Measurements from ENCODE around the gene TSHZ2. TPM values are rescaled to one million over a fixed set of nuclear protein-coding genes. Genes with fewer than 3 reads are reported as not detected.

Gene TSHZ2
- total RNA-seq, 4 donors from 2014 or later, result 35.6 to 83.5 (median 48.8) TPM

DNA sequence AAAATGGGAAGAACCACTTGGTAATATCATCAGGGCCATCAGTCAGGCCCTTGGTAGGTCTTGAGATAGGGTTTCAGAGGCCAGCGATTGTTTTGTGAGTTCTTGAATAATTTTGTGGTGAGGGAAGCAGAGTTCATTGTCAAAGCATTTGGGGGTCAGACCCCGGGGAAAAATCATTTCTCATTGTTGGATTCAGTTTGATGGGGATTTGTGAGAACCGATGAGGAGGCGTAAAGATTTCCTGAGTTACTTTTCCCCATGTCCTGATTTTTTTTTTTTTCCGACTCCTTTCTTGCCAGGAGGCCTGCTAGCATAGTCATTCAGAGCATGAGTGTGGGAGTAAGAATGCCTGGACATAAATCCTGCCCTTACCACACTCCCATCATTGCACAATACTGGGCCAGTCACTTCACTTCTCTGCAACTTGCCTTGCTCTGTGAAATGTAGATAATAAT lies 60.3 kb downstream of the TSHZ2 start:
- ATAC-seq (ENCODE audit: low FRiP score) (peak; percentile 91), DNase-seq (ENCODE audit: low spot score) (no peak)
- TF ChIP-seq, protein P1, sequence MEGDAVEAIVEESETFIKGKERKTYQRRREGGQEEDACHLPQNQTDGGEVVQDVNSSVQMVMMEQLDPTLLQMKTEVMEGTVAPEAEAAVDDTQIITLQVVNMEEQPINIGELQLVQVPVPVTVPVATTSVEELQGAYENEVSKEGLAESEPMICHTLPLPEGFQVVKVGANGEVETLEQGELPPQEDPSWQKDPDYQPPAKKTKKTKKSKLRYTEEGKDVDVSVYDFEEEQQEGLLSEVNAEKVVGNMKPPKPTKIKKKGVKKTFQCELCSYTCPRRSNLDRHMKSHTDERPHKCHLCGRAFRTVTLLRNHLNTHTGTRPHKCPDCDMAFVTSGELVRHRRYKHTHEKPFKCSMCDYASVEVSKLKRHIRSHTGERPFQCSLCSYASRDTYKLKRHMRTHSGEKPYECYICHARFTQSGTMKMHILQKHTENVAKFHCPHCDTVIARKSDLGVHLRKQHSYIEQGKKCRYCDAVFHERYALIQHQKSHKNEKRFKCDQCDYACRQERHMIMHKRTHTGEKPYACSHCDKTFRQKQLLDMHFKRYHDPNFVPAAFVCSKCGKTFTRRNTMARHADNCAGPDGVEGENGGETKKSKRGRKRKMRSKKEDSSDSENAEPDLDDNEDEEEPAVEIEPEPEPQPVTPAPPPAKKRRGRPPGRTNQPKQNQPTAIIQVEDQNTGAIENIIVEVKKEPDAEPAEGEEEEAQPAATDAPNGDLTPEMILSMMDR (IDR thresholded peaks at IDR 0.05), result no peak

DNA sequence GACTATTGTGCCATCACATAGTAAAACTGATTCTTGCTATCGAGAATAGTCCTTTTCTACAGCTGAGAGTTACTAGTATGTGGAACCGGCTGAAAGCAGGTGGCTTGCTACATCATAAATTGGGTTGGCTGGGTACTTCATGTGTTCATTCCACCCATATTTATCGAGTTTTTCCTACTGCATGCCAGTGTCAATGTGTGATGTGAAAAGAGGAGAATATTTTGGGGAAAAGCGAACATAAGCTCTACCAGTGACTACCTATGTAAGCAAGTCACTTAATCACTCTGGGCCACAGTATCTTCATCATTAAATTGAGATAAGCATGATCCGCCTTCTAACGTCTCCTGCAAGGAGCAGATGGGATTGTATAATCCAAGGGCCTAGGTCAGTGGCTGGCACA lies 61.0 kb downstream of the TSHZ2 start:
- no peak for DNase-seq (ENCODE audit: low spot score)
- ATAC-seq (ENCODE audit: low FRiP score), result no peak
- TF ChIP-seq, protein P1 (IDR thresholded peaks at IDR 0.05), result no peak

DNA sequence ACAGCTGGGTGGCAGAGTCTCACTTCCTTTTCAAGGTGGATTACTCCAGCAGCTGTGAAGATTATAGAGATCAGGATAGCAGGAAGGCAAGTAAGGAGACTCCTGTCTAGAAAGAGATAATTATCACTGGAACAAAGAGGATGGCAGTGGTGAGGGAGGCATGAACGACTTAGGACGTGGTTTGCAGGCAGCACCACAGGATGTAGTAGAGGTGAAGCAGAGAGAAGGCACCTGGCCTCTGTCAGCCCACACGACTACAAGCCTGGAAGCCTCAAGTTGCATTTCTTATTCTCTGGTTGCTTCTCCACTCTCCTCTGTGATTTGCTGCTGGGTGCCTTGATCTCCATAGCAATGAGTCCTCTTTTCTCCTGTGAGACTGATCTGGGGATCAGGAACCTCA lies 62.7 kb downstream of the TSHZ2 start:
- DNase-seq (ENCODE audit: low spot score), result no peak
- TF ChIP-seq, protein P1 (IDR thresholded peaks at IDR 0.05), result no peak
- no peak for ATAC-seq (ENCODE audit: low FRiP score)

DNA sequence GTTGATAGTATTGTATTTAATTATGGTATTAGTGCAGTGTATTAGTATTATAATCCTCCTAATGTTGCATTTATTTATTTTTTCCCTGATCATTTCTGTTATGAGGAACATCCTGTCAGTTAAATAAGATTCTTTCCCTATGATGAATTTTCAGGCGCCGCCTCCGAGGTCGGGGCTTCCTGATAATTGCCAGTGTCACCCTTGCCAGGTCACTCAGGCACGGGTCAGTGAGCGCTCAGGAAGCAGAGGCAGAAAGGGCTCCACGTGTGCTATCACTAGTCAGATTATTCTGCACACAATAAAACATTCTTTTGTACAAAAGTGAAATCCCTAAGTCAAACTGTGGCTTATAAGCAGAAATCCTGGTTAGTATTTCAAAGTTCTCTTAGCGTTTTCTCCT lies 64.8 kb downstream of the TSHZ2 start:
- DNase-seq (ENCODE audit: low spot score) (no peak), ATAC-seq (ENCODE audit: low FRiP score) (no peak)
- TF ChIP-seq, protein P1 (IDR thresholded peaks at IDR 0.05), result no peak

DNA sequence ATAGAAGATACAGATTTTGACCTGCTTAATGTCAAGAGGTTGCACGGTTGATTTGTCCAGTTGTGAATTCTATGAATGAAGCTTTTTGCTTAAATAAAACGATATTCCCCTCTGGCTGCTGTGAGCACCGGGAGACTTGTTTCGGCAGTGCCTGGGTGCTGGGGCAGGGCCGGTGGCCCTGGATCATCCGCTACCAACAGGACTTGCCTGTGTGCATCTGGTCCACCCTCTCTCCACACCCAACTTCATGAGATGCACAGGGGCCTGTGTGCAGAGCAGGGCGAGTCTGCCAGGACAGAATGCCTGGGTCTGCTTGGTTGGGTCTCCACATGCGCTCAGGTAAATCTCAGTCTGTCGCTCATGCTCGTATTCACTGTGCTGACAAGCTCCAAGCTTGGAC lies 65.5 kb downstream of the TSHZ2 start:
- ATAC-seq (ENCODE audit: low FRiP score) (no peak), DNase-seq (ENCODE audit: low spot score) (no peak)

DNA sequence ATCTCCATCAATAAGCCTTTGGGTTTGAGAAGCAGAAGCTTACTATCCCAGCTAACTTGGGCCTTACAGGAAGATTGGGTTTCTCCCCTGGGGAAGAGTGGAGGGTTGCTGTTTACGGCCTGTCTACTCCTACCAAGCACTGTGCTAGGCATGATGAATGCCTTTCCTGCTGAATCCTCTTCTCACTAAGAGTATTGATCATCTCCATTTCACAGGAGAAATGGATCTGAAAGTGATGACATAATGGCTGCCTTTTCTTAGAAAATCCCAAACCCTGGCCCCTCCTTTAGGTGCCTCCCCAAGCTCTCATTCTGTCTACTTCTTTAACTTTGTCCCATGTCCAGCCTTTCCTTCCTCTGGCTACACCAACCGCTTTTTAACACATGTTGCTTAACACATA lies 66.1 kb downstream of the TSHZ2 start:
- TF ChIP-seq, protein P1 (IDR thresholded peaks at IDR 0.05), result no peak
- no peak for ATAC-seq (ENCODE audit: low FRiP score)
- DNase-seq (ENCODE audit: low spot score), result no peak

More for the DNA sequence above, 65.5 kb downstream of the TSHZ2 start:
- TF ChIP-seq, protein P1 (IDR thresholded peaks at IDR 0.05), result no peak

DNA sequence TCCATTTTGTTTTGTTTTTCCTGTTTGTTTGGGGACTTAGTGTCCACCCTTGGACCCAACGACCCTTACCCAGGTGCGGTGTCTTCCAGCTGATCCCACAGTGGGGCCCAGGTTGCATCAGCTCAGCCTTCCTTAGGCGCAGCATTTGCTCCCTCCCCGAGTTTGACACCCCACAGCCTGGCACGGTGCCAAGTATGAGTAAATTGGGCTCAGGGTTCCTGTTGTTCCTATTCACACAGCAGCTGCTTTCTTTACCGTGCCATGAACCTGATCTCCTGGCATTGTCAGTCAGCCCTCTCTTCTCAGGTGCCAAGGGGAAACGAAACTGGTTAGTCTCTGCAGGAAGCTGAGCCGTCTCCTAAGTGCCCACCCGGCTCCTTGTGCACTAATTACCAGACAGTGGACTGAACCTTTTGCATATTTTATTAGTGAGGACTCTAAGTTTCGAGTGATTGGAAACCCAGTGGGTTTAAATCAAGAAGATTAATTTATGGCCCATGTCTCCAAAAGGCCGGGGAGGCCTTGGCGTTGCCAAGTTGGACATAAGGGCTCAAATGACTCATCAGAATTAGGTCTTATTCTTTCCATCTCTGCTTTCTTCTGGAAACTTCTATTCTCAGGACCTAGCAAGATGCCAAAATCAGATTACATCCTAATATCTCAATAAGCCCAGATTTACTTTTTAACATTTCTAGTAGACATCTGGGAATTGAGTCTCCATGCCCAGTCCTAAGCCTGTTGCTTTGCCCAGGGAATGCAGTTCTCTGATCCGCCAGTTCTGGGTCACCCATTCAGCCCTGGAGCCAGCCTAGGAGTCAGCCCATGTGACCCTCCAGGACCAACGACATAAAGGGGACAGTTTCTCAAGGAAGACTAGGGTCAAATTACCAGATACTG lies 68.8 kb downstream of the TSHZ2 start:
- DNase-seq (ENCODE audit: low spot score), result peak; percentile 36
- TF ChIP-seq, protein P1 (IDR thresholded peaks at IDR 0.05), result no peak
- ATAC-seq (ENCODE audit: low FRiP score), result peak; percentile 60
